ENCODE measurements around the gene SLC12A3.
"Not testable (repeated sequence)": the region's sequence is repeated elsewhere in the genome, so short reads cannot be mapped to it uniquely, and the experiment has no call there.

The SLC12A3 gene

GRCh38 chr16:56923481-56924091, 58.6 kb downstream of the SLC12A3 start:
- DNase-seq (ENCODE audit: low read depth): no peak

DNA sequence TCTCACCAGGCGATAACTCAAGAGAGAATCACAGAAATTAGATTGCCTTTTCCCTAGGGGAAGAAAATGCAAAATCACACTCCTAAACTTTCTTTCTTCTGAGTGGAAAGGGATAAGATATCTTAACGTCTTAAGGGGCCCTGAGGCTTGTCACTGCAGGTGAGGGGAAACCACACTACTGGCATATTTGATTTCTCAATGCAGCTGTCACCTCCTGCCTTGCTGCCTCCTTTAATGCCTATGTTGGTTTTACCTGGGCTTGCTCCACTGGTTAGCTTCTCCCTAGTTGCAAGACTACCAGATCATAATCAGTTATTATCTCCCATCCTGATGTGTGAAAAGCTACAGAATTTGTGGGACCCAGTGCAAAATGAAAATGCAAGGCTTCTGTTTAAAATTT, 62.5 kb downstream of the SLC12A3 start:
- DNase-seq (ENCODE audit: low read depth): no peak

GRCh38 chr16:56929639-56930038, 64.6 kb downstream of the SLC12A3 start:
- DNase-seq (ENCODE audit: low read depth): no peak

DNA sequence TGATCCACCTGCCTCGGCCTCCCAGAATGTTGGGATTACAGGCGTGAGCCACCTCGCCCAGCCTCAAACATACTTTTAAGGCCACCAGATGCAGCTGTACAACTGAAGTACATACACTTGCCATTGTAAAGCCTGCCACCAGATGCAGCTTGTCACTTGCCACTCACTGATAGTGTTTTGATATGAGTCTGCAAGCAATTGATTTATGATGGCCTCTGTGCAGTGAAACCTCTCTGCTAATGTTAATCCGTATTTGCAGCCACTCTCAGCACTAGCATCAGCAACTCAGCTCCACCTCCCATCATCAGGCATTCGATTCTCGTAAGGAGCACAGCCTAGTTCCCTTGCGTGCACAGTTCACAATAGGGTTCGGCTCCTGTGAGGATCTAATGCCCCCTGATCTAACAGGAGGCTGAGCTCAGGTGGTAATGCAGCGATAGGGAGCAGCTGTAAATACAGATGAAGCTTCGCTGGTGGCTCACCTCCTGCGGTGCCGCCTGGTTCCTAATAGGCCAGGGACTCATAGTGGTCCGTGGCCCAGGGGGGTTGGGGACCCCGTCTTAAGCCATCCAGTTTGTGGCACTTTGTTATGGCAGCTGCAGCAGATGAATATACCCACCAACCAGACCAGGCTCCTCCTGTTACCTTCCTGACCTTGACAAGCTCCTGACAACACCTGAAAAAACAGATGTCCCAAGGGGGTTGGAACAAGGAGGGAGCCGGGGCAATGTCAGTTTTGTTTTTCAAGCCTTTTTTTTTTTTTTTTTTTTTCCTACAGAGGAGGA, 65.7 kb downstream of the SLC12A3 start:
- no peak for DNase-seq (ENCODE audit: low read depth)

- DNase-seq (ENCODE audit: low read depth): no peak
Measured at GRCh38 chr16:56931271-56931891, 66.4 kb downstream of the SLC12A3 start.

DNA sequence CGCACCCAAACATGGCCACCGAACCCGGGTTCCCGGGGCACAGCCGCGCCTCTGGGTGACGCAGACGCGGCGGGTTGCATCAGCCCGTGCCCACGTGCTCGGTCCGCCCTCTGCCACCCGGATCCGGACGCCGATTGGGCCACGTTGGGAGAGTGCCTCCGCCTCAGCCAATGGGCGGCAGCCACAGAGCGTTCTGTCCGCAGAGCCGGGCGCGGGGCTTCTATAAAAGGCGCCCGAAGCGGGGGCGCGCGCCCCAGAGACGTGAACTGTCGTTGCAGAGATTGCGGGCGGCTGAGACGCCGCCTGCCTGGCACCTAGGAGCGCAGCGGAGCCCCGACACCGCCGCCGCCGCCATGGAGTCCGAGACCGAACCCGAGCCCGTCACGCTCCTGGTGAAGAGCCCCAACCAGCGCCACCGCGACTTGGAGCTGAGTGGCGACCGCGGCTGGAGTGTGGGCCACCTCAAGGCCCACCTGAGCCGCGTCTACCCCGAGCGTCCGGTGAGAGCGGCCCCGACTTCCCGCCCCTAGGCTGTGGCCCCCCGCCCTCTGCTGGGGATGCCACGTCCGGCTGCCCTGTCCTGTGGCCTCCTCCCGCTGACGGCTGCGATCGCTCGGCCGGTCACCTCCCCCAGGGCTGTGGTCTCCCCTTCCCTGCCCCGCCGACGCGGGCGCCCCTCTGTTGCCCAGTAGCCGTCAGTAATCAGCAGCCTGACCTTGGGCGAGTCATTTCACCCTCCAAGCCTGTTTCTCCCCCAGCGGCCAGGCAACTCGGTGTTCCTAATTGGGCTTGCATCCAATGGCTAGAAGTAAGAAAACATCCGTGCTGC, 67.1 kb downstream of the SLC12A3 start, which contains the start of gene HERPUD1:
Gene HERPUD1, plus strand, starts transcription at position 251 of the 829 bp plus-strand sequence. Its CDS starts 103 bp downstream, at position 354.
- peak; percentile 92 for DNase-seq (ENCODE audit: low read depth)

DNA sequence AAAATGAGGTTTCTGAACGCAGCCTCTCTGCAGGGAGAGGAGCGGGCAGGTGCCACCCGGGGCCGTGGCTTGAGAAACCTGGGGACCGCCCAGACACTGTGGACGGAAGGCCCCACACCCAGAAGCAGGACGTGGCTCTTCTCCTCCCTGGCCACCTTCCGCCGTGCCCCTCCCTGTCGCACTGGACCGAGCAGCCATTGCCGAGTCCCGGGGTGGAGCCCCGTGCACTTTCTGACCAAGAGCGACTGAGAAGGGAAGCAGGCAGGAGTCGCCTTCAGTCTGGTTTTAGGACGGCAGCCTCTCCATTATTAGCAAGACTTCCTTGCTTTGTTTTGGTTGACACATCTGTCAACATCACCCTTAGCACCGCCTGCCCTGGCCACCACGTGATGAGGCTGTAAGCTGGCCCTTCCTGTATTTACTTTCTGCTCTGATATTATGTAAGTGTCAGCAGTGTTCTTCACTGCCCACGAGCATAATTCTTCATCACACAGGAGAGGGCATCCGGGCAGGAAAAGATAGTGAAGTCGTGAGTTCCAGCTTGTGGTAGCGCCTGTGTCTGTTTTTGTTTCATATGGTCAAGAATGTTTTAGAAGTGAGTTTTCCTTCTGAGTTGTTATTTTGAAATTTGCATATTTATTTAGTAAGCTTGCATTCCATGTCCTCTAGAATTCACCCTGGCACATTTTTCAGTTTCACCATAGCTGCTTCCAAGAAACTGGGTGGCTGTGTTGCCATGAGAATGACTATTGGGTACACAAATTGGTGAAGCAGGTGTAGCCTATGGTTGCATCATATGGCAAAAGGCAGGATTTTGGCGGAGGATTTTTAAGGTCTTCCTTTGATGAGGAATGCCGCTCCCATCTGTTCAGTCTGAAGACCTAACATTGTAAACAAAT, 68.0 kb downstream of the SLC12A3 start:
- no peak for DNase-seq (ENCODE audit: low read depth)

GRCh38 chr16:56933828-56934598, 69.0 kb downstream of the SLC12A3 start:
- no peak for DNase-seq (ENCODE audit: low read depth)

- not testable (repeated sequence) for DNase-seq (ENCODE audit: low read depth)
Measured at GRCh38 chr16:56934599-56935145, 69.7 kb downstream of the SLC12A3 start.

DNA sequence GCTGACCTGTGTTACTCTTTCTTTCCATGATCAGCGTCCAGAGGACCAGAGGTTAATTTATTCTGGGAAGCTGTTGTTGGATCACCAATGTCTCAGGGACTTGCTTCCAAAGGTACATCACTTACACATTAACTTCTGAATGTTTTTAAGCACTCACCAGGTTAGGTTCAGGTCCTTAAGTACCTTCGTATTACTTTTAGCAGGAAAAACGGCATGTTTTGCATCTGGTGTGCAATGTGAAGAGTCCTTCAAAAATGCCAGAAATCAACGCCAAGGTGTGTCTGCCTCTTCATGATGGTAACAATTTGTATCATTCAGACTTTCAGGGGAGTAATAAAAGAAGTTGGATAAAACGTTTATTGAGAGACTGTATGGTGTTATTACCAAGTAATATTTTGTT, 70.2 kb downstream of the SLC12A3 start:
- no peak for DNase-seq (ENCODE audit: low read depth)

DNA sequence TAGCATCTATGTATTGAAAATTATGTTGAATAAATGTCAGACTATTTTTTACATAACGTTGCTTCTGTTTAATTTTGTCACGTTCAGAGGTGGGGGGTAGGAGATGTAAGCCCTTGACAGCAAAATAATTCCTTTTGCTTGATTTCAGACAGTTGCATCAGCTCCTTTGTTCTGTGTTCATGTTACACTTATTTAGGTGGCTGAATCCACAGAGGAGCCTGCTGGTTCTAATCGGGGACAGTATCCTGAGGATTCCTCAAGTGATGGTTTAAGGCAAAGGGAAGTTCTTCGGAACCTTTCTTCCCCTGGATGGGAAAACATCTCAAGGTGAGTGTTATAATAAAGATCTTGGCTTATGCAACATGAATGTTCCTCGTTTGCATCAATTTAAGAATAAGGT, 71.5 kb downstream of the SLC12A3 start:
- DNase-seq (ENCODE audit: low read depth): no peak

- no peak for DNase-seq (ENCODE audit: low read depth)
Measured at GRCh38 chr16:56936950-56937349, 71.9 kb downstream of the SLC12A3 start.

GRCh38 chr16:56938664-56939513, 73.9 kb downstream of the SLC12A3 start:
- no peak for DNase-seq (ENCODE audit: low read depth)

- DNase-seq (ENCODE audit: low read depth): no peak
Measured at GRCh38 chr16:56939801-56940200, 74.8 kb downstream of the SLC12A3 start.

DNA sequence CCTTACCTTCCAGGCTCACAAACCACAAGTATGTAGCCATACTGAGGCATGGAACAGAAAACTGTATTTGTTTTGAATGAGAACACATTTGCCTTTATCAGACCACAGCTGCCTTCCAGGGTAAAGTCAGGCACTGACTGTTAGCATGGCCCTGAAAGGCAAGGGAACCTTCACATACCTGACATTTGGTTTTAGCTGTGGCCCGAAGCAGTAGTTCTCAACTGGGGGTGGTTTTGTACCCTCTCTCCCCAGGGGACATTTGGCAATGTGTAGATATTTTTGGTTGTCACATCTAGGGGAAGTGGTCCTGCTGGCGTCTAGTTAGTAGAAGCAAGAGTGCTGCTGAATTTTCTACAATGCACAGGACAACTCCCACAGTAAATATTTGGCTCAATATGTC, 76.1 kb downstream of the SLC12A3 start:
- no peak for DNase-seq (ENCODE audit: low read depth)

GRCh38 chr16:56941856-56942331, 76.9 kb downstream of the SLC12A3 start:
- no peak for DNase-seq (ENCODE audit: low read depth)

- DNase-seq (ENCODE audit: low read depth): no peak
Measured at GRCh38 chr16:56943761-56944375, 78.9 kb downstream of the SLC12A3 start.
